Measurements from ENCODE around the gene COMMD8.

DNA sequence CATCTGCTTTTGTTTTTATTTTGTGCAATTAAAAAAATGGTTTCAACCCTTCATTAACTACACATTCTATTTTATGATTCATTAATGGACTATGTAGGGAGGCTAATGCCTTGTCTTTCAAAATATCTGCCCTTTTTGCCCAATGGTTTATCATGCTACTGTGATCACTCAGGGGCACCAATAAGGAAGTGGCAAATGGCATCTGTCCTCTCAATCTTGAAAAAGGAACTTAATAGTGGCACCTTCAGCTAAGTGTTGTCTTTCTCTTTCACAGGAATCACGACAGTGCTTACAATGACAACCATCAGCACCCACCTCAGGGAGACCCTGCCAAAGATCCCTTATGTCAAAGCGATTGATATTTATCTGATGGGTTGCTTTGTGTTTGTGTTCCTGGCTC, 57.1 kb downstream of the COMMD8 start:
- TF ChIP-seq ARNT (IDR thresholded peaks at IDR 0.05), result no peak
- no peak for TF ChIP-seq SUZ12 (IDR thresholded peaks at IDR 0.05)
- no peak for TF ChIP-seq FOXA1 (IDR thresholded peaks at IDR 0.05)
- no peak for TF ChIP-seq SP1 (IDR thresholded peaks at IDR 0.05)
- no peak for TF ChIP-seq HDGF (IDR thresholded peaks at IDR 0.05; ENCODE audit: borderline replicate concordance)
- TF ChIP-seq FOXK2 (IDR thresholded peaks at IDR 0.05), result no peak
- TF ChIP-seq ELF4 (IDR thresholded peaks at IDR 0.05), result no peak
- no peak for TF ChIP-seq L3MBTL2 (conservative IDR thresholded peaks at IDR 0.05)
- no peak for TF ChIP-seq TARDBP (IDR thresholded peaks at IDR 0.05)
- TF ChIP-seq BHLHE40 (IDR thresholded peaks at IDR 0.05; ENCODE audit: borderline replicate concordance), result no peak
- TF ChIP-seq FOXM1 (IDR thresholded peaks at IDR 0.05; ENCODE audit: borderline replicate concordance), result no peak
- TF ChIP-seq, protein P1, sequence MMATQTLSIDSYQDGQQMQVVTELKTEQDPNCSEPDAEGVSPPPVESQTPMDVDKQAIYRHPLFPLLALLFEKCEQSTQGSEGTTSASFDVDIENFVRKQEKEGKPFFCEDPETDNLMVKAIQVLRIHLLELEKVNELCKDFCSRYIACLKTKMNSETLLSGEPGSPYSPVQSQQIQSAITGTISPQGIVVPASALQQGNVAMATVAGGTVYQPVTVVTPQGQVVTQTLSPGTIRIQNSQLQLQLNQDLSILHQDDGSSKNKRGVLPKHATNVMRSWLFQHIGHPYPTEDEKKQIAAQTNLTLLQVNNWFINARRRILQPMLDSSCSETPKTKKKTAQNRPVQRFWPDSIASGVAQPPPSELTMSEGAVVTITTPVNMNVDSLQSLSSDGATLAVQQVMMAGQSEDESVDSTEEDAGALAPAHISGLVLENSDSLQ (IDR thresholded peaks at IDR 0.05), result no peak
- TF ChIP-seq LEF1 (IDR thresholded peaks at IDR 0.05; ENCODE audit: borderline replicate concordance), result no peak
